Measurements from ENCODE around the gene OGFOD3.
"Not testable (repeated sequence)": the region's sequence is repeated elsewhere in the genome, so short reads cannot be mapped to it uniquely, and the experiment has no call there.

The OGFOD3 gene

GRCh38 chr17:82386881-82387704 is 31.3 kb downstream of the OGFOD3 start:
- no peak for DNase-seq

GRCh38 chr17:82386255-82386831 is 32.0 kb downstream of the OGFOD3 start:
- DNase-seq: no peak

DNA sequence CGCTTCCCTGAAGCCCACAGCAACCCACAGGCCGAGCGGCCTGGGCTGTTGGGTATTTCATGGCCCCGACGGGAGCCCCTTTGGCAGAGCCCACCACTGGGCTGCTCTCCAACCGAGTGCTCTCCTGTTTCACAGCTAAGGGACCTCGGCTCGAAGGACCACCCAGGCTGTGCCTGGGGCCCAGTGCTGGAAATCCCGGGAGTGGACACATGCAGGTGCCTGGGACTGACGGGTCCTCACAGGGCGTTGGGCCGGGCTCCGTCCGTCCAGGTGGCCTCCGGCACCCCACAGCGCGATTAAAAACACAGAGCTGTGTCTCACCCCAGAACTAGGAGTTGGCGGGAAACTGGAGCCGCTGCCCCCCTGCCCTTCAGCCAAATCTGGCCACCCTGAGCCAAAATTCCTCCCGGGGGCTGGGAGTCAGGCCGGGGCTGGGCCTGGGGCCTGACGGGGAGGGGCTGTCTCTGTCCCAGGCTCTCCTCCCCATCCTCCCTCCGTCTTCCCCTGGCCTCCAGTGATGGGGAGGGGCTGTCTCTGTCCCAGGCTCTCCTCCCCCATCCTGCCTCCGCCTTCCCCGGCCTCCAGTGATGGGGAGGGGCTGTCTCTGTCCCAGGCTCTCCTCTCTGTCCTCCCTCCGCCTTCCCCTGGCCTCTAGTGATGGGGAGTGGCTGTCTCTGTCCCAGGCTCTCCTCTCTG is 32.7 kb downstream of the OGFOD3 start:
- DNase-seq: no peak

- no peak for DNase-seq
Measured at GRCh38 chr17:82384730-82385481, 33.5 kb downstream of the OGFOD3 start.

DNA sequence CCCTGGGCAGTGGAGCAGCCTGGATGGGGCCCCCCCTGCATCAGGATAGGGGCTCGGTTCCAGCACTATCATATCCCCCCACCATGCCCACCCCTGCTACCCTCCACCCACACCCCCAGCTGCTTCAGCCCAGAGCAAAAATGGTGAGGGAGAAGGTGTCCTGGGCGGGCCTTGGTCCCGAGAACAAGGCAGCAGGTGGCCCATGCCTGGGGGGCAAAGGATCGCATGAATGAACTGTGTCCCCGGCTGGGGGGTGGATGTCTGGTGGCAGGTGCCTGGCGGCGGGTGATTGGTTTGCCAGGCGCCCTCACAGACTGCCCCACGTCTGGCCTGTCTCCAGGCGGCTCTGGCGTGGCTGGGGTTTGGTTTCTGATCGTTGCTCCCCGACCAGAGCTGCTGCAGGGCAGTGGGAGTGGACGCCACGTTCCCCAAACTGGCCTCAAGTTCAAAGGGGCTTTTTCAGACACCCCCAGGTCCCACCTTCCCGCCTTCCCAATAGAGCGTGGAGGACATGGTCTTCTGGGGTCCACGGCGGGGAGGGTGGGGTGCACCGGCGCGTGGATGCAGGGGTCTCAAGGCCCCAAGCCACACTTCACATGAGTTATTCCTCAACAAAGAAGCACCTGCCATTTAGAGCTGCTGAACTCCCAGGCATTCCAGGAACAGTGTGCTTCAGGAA is 34.2 kb downstream of the OGFOD3 start:
- no peak for DNase-seq

GRCh38 chr17:82383411-82383810 is 35.0 kb downstream of the OGFOD3 start:
- no peak for DNase-seq

GRCh38 chr17:82382933-82383255 is 35.5 kb downstream of the OGFOD3 start:
- DNase-seq: no peak

DNA sequence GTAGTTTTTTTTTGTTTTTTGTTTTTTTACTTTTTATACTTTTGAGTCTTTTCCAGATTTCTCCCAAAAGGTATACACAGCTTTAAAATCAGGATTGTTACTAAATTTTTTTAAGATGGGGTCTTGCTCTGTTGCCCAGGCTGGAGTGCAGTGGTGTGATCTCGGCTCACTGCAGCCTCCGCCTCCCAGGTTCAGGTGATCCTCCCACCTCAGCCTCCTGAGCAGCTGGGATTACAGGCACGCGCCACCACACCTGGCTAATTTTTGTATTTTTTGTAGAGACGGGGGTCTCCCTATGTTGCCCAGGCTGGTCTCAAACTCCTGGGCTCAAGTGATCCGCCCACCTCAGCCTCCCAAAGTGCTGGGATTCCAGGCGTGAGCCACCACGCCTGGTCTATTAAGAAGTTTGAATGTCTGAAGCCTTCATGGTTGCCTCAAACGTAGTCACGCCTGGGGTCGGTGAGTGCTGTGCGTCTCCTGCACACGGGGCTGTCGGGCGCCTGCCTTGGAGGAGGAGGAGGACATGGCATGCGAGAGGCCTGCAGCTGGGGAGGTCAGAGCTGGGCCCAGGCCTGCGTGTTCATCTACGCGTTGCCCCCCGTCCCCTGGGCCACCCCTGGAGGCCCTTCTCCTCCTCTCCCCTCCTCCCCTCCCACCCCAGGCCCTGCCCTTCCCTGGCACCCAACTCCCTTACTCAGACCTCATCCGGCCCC is 36.0 kb downstream of the OGFOD3 start:
- DNase-seq: not testable (repeated sequence)

DNA sequence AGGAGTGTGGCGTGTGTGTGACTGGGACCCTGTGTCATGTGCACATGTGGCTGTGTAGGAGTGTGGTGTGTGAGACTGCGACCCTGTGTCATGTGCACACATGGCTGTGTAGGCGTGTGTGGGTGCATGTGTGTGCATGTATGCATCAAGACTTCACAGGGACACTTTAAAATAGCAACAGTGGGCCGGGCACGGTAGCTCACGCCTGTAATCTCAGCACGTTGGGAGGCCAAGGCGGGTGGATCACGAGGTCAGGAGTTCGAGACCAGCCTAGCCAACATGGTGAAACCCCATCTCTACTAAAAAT is 36.7 kb downstream of the OGFOD3 start:
- DNase-seq: not testable (repeated sequence)

- DNase-seq: no peak
Measured at GRCh38 chr17:82380860-82381702, 37.3 kb downstream of the OGFOD3 start.

DNA sequence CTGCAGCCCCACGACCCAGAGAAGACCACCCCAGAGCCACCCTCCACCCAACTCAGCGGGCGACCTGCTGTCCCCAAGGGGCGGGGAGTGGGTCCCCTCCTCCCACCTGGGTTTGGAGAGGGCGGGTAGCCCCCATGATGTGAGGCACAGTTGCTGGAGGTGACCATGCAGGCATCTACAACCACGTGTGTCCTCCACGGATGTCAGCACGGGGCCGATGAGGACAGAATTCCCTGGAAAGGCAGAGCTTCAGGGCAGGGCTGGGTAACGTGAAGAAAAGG is 39.7 kb downstream of the OGFOD3 start:
- no peak for DNase-seq

GRCh38 chr17:82377924-82378740 is 40.3 kb downstream of the OGFOD3 start:
- DNase-seq: no peak

DNA sequence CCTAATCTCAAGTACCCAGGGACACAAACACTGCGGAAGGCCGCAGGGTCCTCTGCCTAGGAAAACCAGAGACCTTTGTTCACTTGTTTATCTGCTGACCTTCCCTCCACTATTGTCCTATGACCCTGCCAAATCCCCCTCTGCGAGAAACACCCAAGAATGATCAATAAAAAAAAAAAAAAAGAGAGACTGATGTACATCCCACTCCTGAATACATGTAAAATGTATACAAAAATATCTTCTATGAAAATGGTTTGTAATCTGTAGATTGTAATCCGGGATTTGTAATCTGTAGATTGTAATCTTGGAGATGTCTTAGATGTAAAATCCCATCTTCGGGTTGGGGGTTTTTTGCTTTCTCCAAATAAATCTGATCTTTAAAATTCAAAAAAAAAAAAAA is 41.1 kb downstream of the OGFOD3 start:
- DNase-seq: not testable (repeated sequence)

GRCh38 chr17:82376042-82376730 is 42.2 kb downstream of the OGFOD3 start:
- no peak for DNase-seq

- DNase-seq: no peak
Measured at GRCh38 chr17:82375359-82376041, 42.9 kb downstream of the OGFOD3 start.

DNA sequence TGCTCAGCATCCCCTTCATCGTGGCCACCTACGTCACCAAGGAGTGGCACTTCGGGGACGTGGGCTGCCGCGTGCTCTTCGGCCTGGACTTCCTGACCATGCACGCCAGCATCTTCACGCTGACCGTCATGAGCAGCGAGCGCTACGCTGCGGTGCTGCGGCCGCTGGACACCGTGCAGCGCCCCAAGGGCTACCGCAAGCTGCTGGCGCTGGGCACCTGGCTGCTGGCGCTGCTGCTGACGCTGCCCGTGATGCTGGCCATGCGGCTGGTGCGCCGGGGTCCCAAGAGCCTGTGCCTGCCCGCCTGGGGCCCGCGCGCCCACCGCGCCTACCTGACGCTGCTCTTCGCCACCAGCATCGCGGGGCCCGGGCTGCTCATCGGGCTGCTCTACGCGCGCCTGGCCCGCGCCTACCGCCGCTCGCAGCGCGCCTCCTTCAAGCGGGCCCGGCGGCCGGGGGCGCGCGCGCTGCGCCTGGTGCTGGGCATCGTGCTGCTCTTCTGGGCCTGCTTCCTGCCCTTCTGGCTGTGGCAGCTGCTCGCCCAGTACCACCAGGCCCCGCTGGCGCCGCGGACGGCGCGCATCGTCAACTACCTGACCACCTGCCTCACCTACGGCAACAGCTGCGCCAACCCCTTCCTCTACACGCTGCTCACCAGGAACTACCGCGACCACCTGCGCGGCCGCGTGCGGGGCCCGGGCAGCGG is 43.6 kb downstream of the OGFOD3 start:
- DNase-seq: no peak

DNA sequence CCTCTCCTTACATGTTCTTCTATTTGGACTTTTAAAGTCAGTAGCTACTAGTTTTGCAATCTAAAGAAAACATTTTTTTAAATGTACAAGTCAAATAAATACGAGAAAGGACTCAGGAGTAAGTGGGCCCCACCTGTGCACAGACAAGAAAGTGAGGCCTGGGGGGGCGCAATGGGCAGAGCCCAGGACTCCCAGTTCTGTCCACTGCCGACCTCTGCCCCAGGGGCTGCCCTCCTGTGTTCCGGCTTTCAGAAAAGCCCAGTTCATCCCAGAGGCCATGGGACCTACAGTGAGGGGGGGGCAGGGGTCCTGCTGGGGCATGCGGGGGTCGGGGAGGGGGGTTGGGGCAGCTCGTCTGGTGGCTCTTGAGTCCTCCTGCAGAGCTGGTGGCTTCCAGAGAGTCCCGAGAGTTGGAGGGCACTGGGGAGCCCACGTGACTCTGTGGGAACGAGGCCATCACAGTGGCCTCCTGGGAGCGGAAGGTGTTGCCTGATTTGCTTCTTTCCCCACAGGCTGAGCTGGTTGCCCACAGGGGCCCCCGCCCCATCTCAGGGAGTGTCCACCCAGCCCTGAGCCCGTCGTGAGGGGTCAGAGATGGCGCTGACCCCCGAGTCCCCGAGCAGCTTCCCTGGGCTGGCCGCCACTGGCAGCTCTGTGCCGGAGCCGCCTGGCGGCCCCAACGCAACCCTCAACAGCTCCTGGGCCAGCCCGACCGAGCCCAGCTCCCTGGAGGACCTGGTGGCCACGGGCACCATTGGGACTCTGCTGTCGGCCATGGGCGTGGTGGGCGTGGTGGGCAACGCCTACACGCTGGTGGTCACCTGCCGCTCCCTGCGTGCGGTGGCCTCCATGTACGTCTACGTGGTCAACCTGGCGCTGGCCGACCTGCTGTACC is 44.4 kb downstream of the OGFOD3 start:
- no peak for DNase-seq

GRCh38 chr17:82373072-82373452 is 45.3 kb downstream of the OGFOD3 start:
- DNase-seq: not testable (repeated sequence)
